Amniotic stem cell (primary cell): ENCODE data around the gene PRDM16.

ENCODE experiments used
- DNase-seq: peaks from one replicate; lab custom pipeline; 2025; lab: John Stamatoyannopoulos, UW

PRDM16 gene

DNA sequence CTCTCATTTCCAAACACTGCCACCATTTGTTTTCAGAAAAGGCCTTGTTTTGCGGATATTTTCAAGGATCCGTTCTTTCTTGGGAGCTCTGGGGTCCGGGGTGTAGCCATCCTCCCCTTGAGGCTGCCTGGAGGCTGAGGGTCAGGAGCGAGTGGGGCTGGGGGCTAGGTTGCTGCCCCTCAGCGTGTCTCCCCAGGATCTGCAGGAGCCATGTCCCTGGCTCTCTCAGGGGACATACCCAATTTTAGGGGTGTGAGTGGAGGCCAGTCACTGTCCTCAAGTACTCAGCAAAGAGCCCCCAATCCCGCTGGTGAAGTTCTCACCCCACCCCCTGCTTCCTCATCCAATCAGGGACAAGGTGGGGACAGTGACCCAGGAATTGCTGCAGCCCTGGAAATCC lies 15.0 kb upstream of the PRDM16 start:
- DNase-seq, result no peak

DNA sequence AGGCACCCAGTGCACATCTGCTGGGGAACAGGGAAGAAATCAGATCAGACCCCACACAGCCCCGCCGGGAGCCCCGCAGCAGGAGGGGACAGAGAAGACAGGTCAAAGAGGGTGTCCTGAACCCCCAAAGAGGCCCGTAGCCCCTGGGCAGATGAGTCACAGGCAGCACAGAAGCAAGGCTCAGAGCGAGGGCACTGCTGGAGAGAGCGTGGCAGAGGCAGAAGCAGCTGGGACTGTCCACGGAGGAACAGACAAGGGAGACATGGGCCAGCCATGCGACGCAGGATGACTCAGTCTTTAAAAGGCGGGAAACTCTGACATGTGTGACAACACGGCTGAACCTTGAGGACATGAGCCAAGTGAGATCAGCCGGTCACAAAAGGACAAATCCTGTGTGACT lies 14.5 kb upstream of the PRDM16 start:
- no peak for DNase-seq

DNA sequence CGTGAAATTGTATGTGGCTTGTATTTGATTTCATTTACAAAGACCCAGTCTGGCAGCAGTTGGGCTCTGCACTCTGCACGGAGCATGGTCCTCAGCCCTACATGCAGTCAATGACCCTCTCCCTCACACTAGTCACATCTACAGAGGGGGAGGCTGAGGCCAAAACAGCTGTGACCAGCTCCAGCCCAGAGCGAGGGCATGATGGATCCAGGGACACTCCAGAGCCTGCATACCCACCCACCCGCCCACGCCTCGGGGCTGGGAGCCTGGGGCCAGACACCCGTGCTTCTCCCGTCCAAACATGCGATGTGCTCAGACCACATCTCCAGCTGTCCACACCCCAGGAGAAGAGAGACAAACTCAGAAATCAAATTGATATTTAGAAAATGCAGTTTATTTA lies 14.0 kb upstream of the PRDM16 start:
- DNase-seq, result no peak

DNA sequence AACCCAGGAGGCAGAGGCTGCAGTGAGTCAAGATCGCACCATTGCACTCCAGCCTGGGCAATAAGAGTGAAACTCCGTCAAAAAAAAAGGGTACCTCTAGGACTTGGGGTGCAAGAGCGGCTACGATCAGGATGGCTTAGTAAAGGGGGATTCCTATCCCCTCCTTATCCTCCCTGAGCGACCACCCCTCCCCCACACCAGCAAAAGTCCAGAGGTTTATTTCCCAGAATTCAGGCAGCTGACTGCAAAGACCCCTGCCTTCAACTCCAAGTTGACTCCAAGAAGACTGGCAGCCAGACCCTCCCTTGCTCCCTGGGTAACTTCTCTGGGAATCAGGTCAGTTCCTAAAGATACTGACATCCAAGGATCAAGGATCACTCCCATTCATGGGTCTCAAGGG lies 12.4 kb upstream of the PRDM16 start:
- no peak for DNase-seq

DNA sequence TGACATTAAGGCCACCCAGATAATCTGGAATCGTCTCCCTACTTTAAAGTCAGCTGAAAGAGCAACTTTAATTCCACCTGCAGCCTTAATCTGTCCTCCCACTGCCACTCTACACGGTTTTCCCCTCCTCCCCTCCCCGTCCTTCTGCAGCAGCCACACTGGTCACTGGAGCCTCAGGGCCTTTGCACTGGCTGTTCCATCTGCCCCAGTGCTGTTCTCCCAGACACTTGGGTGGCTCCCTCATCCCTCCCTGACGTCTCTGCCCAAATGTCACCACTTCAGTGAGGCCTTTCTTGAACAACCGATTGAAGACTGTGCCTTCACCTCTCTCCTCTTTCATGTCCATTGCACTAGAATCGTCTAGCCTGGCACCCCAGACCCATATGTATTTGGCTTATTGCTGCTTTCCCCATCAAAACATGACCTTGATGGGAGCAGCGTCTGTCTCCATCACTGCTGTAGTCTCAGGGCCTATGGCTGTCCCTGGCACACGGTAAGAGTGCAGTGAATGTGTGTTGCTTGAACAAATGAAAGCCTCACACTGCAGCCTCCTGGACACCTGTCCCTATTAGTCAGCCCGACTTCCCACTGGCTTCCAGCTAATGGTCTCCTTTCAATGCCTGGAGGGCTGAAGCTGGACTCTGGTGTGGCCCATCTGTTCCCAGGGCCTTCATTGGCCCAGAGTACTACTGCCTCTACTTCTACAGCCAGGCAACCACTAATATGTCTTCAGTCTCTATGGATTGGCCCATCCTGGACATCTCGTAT lies 10.6 kb upstream of the PRDM16 start:
- DNase-seq, result no peak

DNA sequence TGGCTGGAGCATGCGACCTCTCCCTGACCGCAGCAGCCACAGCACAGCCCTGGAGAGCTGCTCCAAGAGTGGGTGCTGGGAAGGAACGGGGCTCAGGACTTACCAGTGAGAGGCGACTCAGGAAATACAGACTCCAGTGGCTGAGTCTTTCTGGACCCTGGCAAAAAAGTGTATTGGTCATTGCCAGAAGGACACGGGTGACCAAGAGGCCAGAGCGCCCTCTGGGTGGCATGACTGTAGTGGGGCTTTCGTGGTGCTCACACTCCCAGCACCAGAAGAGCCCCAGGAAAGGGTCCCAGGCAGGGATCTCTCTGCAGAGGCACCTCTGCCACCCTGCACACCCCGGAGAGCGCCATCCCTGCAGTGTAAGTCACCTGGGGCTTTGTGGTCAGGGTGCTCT lies 8.9 kb upstream of the PRDM16 start:
- no peak for DNase-seq

DNA sequence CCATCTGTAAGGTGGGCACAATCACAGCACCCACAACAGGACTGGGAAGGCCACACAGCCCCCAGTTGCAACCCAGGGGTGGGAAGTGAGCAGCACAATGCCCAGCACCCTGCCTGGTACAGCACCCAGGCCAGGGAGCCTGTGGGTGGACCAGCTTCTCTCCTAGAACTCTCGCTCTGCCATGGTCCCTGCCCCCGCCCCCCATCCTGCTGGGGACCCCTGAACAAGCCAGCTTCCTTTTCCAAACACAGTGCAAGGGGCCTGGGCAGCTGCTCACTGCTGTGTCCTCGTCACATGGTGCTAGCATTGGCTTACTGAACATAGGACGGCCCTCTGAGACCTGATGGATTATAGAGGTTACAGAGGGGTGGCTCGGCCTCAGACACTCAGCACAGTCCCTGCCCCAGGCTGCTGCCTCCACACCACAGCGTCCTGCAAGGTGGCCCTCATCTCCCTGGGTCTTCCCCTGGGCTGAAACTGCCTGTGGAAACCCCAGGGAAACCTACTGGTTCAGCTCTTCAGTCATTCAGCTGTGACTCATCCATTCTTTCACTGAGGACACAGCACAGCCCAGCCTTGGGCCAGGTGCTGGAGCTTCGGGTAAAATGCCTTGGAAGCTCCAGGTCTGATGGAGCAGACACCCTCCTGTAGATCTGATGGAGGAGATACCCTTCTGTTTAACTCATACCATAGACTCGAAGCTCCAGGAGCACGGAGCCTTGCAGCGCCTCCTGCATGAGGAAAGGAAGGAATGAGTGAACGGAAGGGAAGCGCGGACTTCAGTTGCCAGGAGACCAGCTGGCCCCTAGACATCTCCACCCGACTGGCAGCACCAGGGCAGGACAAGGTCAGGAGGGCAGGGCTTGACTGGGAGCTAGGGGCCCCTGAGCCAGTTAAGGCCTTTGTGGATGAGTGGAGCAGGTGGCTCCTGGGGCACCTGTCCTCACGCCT lies 8.1 kb upstream of the PRDM16 start:
- DNase-seq, result no peak

DNA sequence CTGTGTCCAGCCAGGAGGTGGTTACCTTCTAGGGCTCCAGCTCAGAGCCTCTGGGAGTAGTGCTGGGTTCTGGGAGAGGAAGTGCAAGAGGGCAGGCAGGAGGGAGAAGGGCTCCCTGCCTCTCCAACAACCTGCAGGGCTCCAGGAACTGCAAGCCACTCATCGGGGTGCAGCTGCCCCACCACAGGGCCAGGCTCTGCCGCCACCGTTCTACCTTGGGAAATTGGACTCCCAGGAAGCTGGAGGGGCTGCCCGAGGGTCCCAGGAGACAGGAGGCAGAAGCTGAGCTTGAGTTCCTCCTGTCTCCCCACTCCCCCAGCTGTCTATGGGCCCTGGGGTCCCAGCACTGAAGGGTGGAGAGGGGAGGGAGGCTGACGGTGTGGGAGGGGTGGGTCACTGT lies 7.4 kb upstream of the PRDM16 start:
- no peak for DNase-seq

DNA sequence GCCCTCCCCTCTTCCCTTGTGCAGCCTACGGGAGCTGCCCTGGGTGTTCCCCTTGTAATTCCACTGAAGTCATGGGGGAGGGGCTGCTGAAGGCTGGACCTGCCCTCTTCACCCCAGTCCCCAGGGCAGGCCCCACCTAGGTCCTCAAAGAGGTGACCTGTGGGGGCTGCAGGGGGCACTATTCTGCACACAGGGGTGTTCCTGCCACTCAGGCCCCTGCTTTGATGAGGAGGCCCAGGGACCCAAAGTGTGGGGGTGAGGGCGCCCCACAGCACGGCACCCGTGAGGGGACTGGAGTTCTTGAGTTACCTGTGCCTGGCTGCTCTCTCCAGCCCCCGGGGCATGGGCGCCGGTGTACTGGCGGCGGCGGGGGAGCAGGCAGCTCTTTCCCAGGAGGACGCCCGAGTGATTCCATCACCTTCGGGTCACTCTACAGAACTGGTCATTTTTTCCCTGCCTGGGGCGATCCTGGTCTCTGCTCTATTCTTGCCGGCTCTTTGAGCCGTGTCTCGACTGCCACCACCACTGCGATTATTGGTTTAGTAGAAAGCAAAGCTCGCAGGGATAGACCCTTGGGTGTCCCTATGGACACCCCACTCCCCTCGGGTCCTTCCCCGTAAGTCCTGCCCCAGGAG lies 6.9 kb upstream of the PRDM16 start:
- DNase-seq, result no peak

DNA sequence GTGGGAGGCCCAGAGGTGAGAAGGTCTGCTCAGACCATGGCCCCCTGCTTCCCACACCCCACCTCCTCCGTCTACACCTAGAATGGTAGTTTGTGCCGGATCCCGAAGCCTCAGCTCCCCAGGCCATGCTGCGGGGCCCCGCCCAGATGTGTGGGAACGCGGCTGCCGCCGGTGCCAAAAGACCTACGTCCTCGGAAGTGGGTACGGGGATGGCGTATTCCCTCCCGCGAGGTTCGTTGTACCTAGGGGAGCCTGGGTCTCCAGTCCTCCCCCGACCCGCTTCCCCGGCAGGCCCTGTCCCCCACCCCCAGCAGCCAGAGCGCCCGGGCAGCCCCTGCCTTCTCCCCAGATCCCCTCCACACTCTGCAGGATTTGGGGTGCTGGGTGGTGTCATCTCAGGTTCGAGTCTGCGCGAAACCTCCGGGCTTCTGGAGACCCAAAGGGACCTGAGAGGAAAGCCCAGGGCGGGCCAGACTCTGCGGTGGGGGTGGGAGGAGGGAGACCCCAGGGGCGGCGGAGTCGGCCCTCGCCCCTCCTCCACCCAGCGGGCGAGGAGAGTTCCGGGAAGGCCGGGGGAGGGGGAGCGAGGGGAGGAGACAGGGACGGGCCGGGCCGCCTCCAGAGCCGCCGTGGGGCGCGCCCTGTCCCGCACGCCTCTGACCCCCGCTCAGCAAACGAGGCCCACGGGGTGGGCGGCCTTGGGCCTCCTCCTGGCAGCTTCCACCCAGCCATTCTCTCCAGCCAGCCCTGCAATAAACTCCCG lies 6.2 kb upstream of the PRDM16 start:
- DNase-seq, result no peak

DNA sequence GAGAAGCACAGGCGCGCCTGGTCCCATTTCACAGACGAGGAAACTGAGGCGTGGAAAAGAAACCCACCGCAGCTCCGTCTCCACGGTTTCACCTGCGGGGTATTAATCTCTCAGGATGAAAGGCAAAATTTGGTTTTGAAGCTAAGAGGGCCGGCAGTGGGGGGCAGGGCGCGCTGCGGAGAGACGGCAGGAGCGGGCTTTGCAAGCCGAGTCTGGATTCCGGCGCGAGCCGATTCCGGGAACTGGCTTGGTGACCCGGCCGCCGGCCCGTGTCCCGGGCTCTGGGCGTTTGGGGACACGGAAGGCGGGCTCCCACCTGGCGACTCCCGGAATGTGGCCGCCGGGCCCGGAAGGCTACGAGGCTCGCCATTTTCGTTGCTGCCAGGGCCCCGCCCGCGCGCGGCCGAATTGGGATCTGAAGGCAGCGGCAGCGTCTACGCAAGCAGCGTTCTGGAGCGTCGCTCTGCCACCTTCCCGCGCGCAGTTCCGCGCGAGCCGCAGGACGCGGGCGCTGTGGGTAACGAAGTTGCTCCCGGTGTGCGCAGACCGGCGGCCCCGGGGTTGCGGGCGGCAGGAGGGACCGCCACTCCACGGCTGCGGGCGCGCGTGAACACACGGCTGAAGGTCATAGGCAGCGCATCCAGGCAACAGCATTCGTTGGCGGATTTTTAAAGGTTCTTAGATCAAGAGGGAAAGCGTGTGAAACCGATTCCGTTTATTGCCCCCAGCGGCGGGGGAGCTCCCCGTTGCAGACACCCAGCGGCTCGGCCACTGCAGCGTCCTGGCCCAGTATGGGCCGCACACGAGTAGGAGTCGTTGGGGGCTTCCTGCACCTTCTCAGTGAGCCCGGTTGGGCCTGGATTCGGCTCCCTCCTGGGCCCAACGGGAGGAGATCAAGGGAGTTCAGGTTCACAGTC lies 5.4 kb upstream of the PRDM16 start:
- no peak for DNase-seq

DNA sequence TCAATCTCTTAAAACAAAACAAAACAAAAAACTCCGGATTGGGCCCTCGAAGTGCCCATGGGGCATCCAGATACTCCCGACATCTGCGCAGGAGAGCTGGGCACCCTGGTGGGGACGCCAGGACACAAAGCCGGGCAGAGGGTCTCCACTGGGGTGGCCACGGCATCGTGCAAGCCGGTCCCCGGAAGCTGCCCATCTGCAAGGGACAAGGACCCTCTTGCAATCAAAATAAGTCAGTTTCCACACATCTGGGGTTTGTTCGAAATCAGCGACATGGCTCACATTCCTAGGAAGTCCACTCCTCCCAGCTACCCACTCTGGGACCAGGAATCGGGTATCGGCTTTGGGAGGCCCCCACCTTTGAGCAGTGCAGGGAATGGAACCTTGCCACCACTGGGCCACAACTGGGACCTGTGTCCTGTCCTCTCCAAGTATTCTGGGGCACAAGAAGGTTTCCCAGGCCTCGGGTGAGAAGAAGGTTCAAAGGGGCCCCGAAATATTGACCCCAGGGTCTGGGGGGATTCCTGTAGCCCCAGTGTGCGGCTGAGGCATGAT lies 4.6 kb upstream of the PRDM16 start:
- no peak for DNase-seq

DNA sequence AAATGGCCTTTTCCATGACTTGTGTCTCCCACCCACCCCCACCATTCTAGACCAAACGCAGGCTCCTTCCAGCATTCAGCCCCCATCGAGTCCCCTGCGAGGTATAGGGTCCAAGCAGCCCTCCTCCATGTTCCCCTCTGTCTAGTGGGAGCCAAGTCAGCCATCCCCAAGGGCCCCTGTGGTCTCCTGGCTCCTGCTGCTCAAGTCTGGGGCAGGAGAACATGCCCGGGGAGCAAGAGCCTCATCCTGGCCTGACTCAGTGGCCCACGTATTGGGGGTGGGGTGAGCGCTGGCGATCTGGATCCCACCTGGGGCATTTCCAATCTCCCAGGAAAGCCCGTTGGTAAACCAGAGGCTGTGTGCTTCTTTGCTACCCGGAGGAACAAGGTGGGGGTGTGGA lies 4.1 kb upstream of the PRDM16 start:
- no peak for DNase-seq

DNA sequence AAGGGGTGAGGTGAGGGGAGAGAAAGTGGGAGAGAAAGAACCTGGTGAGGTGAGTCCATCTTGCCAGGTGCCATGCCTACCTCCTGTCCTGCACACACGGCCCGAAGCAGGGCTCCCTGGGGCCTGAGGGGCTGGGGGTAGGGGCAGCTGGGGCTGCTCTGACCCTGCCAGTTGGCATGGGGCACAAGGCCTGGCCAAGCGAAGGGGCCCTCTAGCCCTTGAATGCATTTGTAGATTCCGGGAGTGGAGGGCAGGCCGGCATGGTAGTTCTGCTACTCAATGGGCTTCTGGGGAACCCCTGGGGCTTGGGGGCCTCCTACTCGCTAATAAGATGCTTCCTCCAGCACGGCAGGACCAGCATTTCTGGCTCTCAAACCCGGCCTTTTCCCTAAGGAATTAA lies 3.6 kb upstream of the PRDM16 start:
- no peak for DNase-seq

DNA sequence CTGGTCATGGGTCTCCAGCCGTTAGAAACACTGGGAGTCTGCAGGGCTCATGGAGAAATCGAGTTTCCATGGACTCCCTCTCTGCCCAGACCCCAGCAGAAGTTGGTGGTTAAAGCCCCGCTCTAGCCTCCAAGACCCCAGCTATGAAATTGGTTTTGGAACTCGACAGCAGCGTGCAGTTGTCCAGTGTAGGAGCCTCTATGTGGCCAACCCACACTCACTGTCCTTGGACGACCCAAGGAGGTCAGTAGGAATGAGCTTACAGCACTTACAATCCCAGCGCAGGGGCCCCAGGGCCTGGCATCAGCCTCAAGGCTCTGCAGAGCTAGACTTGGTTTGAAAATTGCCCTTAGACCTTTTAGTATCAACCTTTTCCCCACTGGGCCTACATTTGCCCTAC lies 3.2 kb upstream of the PRDM16 start:
- DNase-seq, result no peak

DNA sequence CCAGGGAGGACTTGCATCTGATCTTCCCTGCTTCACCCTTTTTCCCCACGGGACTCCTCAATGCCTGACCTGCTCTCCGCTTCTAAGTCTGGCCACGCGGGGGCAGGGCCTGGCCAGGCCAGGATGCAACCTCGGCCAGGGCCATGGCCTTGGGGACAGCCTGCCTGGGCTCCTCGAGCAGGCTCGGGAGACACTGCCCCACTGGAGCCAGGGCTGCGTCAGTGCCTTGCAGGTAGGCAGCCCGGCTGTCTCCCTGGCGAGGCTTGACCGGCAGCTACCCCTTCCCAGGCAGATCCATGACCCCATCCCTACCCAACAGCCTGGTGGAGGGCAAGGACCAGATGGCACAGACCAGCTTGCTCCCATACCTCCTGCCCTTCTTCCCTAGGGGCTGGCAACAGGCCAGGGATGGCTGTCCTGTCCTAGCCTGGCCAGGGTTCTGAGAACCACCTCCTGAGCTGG lies 2.7 kb upstream of the PRDM16 start:
- DNase-seq, result no peak

DNA sequence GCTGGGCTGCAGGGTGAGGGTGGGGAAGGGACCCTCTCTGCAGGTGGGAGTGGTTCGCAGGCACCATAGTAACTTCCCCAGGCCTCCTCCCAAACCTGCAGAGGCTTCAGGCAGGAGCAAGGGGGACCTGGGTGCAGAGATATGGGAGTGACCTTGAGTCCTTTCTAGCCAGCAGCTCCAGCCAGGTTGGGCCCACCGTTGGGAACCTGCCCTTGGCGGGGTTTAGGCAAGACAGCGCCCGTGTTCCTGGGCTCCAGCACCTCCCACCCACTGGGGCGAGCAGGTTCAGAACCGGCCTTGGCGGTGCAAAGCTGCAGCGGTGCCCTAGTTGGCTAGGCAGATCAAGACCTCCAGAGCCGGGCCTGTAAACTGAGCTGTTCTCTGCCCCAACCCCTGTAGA lies 2.2 kb upstream of the PRDM16 start:
- DNase-seq, result no peak

DNA sequence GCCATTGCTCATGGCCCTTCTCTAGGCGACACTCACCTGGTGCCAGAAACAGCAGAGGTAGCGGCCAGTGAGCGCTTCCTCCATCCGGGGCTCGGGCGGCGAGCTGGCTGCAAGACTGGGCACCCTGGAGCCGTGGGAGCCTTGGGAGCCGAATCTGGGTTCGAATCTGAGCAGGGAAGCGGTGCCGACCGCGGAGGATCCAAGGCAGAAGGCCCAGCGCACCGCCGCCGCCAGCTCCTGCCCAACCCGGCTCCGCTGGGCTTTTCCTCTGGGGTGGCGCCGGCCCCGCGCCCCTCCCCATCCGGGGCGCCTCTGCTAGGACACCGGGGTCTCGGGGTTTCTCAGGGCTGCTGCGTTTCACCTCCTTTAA lies 1.7 kb upstream of the PRDM16 start:
- no peak for DNase-seq

DNA sequence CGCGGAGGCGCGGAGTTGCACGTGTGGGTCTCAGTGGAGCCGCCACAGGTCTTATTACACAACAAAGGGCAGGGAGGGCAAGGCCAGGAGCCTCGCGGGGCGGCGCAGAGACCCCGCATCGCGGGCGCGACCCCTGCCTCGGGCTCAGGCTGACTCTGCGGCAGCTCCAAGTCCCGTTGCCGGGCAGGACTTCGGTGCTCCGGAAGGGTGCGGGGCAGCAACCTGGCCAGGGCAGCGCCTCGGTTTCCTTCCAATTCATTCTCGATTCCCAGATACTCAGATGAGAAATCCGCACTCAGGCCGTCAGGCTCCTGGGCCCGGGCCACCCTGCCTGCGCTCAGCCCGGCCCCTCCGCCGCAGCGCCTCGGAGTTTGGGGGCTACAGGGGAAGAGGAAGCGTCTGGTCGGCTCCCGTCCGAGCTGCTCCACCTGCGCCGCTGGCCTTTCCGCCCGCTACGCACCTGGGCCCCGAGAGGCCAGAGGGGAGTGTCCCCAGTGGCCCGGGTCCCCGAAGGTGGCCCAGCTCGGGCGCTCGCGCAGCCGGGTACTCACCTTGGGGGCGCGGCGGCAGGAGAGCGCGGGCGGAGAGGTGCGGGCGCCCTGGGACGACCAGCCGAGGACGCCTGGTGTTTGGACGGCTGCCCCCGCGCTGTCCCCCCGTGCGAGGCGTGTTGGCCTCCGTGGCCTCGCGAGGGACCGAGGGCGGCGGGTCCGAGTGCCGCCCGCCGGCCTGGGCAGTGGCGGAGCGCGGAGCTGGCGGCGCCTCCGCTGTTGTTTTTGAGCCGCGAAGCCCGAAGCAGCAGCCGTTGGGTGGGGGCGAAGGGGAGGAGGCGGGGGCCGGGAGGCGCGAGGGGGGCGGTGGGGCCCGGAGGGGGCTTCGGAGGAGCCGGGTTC lies 1.1 kb upstream of the PRDM16 start:
- DNase-seq, result no peak
